ENCODE results near the gene CBLN2. TPM values are rescaled to one million over a fixed set of nuclear protein-coding genes. Genes with fewer than 3 reads are reported as not detected.

The CBLN2 gene
- total and polyA plus RNA-seq, 2 donors: 0.24 to 0.25 TPM

DNA sequence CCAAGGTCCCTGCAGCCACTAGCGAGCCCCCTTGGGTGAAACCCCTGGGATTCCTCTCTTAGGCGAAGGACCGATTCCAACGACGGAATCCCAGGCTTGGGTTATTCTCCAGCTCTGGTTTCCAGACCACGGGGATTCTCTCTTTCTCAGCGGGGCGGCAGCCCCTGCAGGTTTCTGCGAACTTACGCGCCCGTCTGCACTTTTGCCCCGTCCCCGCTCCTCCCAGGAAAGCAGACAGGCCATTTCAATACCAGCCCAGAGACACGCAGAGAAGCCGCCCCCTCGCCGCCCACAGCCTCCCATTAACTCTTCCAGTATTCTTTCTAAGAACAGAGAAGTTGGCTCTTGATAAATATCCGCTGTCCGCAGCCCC, 1.2 kb downstream of the CBLN2 start:
- no peak for DNase-seq (ENCODE audit: low read depth in 6 of 9, low spot score in 9 of 9)
- peaks cover 40 to 58% of the 10 kb centered on the region in 2 donors for H3K27me3 ChIP-seq (ENCODE audit: control insufficient read depth in 2 of 2, insufficient read depth in 1 of 2, low read length in 1 of 2)

DNA sequence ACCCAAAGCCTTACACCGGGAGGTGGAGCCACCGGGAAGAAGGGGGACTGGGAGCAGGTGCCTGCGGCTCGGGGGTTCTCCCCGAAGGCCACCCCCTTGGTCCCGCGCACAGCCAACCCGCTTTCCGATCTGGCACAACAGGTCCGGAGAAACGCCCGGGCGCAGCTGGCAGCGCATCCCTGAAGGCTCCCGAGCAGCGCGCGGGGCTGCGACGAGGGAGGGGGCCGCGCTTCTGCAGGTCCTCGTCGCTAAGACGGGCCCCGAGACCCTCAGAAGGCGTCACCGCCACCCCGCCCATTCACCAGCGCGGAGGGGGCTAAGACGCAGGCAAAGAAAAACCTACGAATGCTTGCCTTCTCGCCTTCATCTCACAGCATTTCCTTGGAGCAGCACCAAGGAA, 1.8 kb downstream of the CBLN2 start:
- Histone ChIP-seq H3K9me3 (ENCODE audit: control insufficient read depth in 2 of 2, insufficient read depth in 1 of 2, low read length in 1 of 2) (no peaks in the 10 kb centered on the region), H3K4me1 (ENCODE audit: control insufficient read depth in 2 of 2, insufficient read depth in 2 of 2, low read length in 2 of 2) (no peaks in the 10 kb centered on the region), H3K36me3 (ENCODE audit: control insufficient read depth in 2 of 2, insufficient read depth in 2 of 2, low read length in 1 of 2) (no peaks in the 10 kb centered on the region), H3K27ac (ENCODE audit: low read depth in 1 of 2, low read length in 1 of 2) (no peak overlapping the region), H3K4me3 (ENCODE audit: low read length in 2 of 2) (no peak overlapping the region), H3K27me3 (ENCODE audit: control insufficient read depth in 2 of 2, insufficient read depth in 1 of 2, low read length in 1 of 2) (peaks cover 40 to 58% of the 10 kb centered on the region in 2 donors)
- 2% methylated on average over 34 of the region's 34 CpGs for WGBS
- DNase-seq (ENCODE audit: low read depth in 6 of 9, low spot score in 9 of 9): no peak

More for the DNA sequence above, 1.2 kb downstream of the CBLN2 start:
- Histone ChIP-seq H3K36me3 (ENCODE audit: control insufficient read depth in 2 of 2, insufficient read depth in 2 of 2, low read length in 1 of 2) (no peaks in the 10 kb centered on the region), H3K4me3 (ENCODE audit: low read length in 2 of 2) (no peak overlapping the region), H3K27ac (ENCODE audit: low read depth in 1 of 2, low read length in 1 of 2) (no peak overlapping the region), H3K9me3 (ENCODE audit: control insufficient read depth in 2 of 2, insufficient read depth in 1 of 2, low read length in 1 of 2) (no peaks in the 10 kb centered on the region), H3K4me1 (ENCODE audit: control insufficient read depth in 2 of 2, insufficient read depth in 2 of 2, low read length in 2 of 2) (no peaks in the 10 kb centered on the region)
- WGBS: 3% methylated on average over 20 of the region's 20 CpGs

DNA sequence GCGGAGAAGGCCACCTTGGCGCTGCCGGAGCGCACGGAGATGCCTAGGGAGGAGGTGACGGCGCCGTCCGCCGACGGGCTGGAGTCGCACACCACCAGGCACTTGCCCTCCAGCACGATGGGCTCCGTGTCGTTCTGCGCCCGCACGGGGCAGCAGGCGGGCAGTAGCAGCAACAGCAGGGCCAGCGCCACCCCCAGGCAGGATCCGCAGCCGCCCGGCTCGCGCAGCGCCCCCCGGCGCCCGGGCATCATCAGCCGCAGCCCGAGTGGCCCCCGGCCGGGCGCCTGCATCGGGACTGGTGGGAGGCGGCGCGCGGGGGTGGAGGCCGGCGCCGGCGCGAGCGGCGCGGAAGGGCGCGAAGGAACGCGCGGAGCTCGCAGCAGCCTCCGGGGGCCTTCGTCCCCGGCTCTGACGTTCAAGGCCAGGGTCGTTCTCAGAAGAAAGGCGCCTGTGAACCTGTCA, 2.2 kb downstream of the CBLN2 start:
- DNase-seq (ENCODE audit: low read depth in 6 of 9, low spot score in 9 of 9): no peak
- 3% methylated on average over 59 of the region's 59 CpGs for WGBS
- H3K4me1 ChIP-seq (ENCODE audit: control insufficient read depth in 2 of 2, insufficient read depth in 2 of 2, low read length in 2 of 2): no peaks in the 10 kb centered on the region
- no peaks in the 10 kb centered on the region for H3K36me3 ChIP-seq (ENCODE audit: control insufficient read depth in 2 of 2, insufficient read depth in 2 of 2, low read length in 1 of 2)
- no peak overlapping the region for H3K4me3 ChIP-seq (ENCODE audit: low read length in 2 of 2)
- no peak overlapping the region for H3K27ac ChIP-seq (ENCODE audit: low read depth in 1 of 2, low read length in 1 of 2)
- H3K27me3 ChIP-seq (ENCODE audit: control insufficient read depth in 2 of 2, insufficient read depth in 1 of 2, low read length in 1 of 2): peaks cover 40 to 58% of the 10 kb centered on the region in 2 donors
- no peaks in the 10 kb centered on the region for H3K9me3 ChIP-seq (ENCODE audit: control insufficient read depth in 2 of 2, insufficient read depth in 1 of 2, low read length in 1 of 2)

DNA sequence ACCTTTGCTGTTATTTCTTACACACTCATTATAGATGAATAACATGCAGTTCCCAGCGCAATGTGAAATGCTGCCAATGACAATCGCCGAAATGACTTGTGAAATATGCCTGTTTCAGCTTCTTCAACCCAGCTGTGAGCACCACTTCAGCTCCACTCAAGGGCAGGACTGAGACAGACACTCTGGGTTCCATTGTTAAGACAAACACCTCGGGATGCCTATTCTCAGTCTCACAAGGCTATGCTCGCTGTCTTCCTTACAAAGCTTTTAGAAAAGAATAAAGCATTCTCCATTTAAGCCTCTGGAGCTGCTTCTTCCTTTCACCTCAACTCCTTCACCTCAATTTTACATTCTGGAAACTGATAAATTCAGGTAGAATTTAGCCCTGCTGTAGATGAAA, 4.2 kb downstream of the CBLN2 start:
- Histone ChIP-seq H3K4me3 (ENCODE audit: low read length in 2 of 2) (no peak overlapping the region), H3K27me3 (ENCODE audit: control insufficient read depth in 2 of 2, insufficient read depth in 1 of 2, low read length in 1 of 2) (peaks cover 38 to 53% of the 10 kb centered on the region in 2 donors), H3K27ac (ENCODE audit: low read depth in 1 of 2, low read length in 1 of 2) (no peak overlapping the region), H3K9me3 (ENCODE audit: control insufficient read depth in 2 of 2, insufficient read depth in 1 of 2, low read length in 1 of 2) (no peaks in the 10 kb centered on the region), H3K36me3 (ENCODE audit: control insufficient read depth in 2 of 2, insufficient read depth in 2 of 2, low read length in 1 of 2) (no peaks in the 10 kb centered on the region), H3K4me1 (ENCODE audit: control insufficient read depth in 2 of 2, insufficient read depth in 2 of 2, low read length in 2 of 2) (no peaks in the 10 kb centered on the region)
- no peak for DNase-seq (ENCODE audit: low read depth in 6 of 9, low spot score in 9 of 9)
- WGBS: 70% methylated on average over 5 of the region's 5 CpGs

DNA sequence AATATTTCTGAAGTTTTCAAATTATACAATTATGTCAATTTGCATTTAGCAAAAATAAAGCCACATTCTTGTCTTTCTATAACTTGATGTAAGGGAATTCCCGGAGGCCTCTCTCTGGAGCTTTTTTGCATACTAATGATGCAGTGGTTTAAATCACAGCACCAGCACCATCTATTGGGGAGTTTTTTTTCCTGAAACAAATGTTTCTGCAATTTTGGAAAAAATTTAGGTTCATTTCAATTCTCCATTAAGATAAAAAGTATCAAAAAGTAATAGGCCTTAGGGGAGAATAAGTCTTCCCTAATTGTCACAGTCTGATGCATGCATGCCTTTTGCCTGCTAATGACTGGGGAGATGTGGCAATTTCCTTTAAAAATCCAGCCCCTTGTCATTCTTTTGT, 13.5 kb downstream of the CBLN2 start:
- no peaks in the 10 kb centered on the region for H3K36me3 ChIP-seq (ENCODE audit: control insufficient read depth in 2 of 2, insufficient read depth in 2 of 2, low read length in 1 of 2)
- 85% methylated on average over 1 of the region's 1 CpG for WGBS
- H3K4me1 ChIP-seq (ENCODE audit: control insufficient read depth in 2 of 2, insufficient read depth in 2 of 2, low read length in 2 of 2): no peaks in the 10 kb centered on the region
- H3K27me3 ChIP-seq (ENCODE audit: control insufficient read depth in 2 of 2, insufficient read depth in 1 of 2, low read length in 1 of 2): no peaks in the 10 kb centered on the region
- DNase-seq (ENCODE audit: low read depth in 6 of 9, low spot score in 9 of 9): no peak
- no peak overlapping the region for H3K4me3 ChIP-seq (ENCODE audit: low read length in 2 of 2)
- no peaks in the 10 kb centered on the region for H3K9me3 ChIP-seq (ENCODE audit: control insufficient read depth in 2 of 2, insufficient read depth in 1 of 2, low read length in 1 of 2)
- H3K27ac ChIP-seq (ENCODE audit: low read depth in 1 of 2, low read length in 1 of 2): no peak overlapping the region

DNA sequence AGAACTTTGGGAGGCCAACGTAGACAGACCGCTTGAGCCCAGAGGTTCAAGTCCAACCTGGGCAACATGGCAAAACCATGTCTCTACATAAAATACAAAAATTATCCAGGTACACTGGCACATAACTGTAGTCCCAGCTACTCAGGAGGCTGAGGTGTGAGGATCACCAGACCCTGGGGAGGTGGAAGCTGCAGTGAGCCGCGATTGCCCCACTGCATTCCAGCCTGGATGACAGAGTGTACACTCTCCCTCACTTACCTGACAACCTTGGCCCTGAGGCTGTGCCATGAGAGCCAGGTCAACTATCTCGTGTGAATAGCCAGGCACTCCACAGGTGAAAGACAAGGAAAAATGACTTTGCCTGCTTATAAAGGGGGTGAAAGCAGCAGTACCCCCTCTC, 39.3 kb downstream of the CBLN2 start:
- Histone ChIP-seq H3K36me3 (ENCODE audit: control insufficient read depth in 2 of 2, insufficient read depth in 2 of 2, low read length in 1 of 2) (no peaks in the 10 kb centered on the region), H3K9me3 (ENCODE audit: control insufficient read depth in 2 of 2, insufficient read depth in 1 of 2, low read length in 1 of 2) (no peaks in the 10 kb centered on the region), H3K4me3 (ENCODE audit: low read length in 2 of 2) (no peak overlapping the region), H3K27me3 (ENCODE audit: control insufficient read depth in 2 of 2, insufficient read depth in 1 of 2, low read length in 1 of 2) (no peaks in the 10 kb centered on the region), H3K4me1 (ENCODE audit: control insufficient read depth in 2 of 2, insufficient read depth in 2 of 2, low read length in 2 of 2) (no peaks in the 10 kb centered on the region), H3K27ac (ENCODE audit: low read depth in 1 of 2, low read length in 1 of 2) (no peak overlapping the region)
- no peak for DNase-seq (ENCODE audit: low read depth in 6 of 9, low spot score in 9 of 9)
- 93% methylated on average over 5 of the region's 5 CpGs for WGBS

DNA sequence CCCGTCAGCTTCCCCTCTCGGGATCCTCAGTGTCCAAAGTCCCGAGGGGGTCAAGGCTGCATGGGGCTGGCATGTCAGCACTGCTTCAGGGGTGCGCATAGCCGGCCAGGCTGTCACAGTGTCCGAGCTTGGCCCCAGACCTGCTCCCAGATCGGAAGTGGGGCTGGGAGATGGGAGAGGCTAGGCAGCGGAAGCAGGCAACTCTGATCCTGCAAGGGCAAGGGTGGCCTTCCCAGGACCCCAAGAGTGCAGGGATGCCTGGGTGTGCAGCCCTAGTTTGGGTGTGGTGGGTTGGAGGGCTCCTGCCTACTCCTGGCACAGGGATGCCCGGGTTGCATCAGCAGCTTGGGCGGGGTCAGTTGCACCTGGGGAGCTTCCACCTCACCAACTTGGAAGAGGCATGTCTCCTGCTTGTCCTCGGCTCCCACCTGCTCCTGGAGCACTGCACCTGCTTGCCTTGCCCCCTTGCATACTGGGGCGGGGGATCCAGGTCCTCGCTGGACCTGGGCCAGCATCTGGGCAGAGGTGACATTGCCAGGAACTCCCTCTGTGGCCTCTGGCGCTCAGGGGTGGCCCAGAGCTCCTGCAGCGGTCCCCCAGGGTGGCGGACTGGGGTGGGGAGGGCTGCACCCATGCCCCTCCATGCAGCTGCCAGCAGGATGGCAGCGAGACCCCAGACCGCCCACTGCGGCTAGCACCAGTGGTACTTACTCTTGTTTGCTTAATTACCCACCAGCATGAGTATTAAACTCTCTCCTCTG, 41.3 kb downstream of the CBLN2 start:
- Histone ChIP-seq H3K27ac (ENCODE audit: low read depth in 1 of 2, low read length in 1 of 2) (no peak overlapping the region), H3K9me3 (ENCODE audit: control insufficient read depth in 2 of 2, insufficient read depth in 1 of 2, low read length in 1 of 2) (no peaks in the 10 kb centered on the region), H3K4me3 (ENCODE audit: low read length in 2 of 2) (no peak overlapping the region), H3K4me1 (ENCODE audit: control insufficient read depth in 2 of 2, insufficient read depth in 2 of 2, low read length in 2 of 2) (no peaks in the 10 kb centered on the region), H3K27me3 (ENCODE audit: control insufficient read depth in 2 of 2, insufficient read depth in 1 of 2, low read length in 1 of 2) (no peaks in the 10 kb centered on the region), H3K36me3 (ENCODE audit: control insufficient read depth in 2 of 2, insufficient read depth in 2 of 2, low read length in 1 of 2) (no peaks in the 10 kb centered on the region)
- 91% methylated on average over 19 of the region's 19 CpGs for WGBS
- DNase-seq (ENCODE audit: low read depth in 6 of 9, low spot score in 9 of 9): no peak

DNA sequence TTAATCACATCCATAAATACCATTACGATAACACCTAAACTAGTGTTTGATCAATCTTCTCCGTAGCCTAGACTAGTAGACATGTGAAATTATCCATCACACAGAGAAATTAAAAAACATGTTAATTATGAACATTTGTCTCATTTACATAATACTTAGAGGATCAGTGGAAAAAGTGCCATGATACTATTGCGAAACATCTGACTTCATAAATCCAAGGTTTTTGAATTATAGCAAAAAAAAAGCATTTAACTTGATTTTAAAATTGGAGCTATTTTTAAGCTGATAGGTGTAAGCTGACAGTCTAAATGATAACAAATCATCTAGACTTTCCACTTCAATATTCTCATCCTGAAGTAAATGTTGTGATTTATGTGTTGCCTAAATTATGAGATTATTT, 51.6 kb downstream of the CBLN2 start:
- Histone ChIP-seq H3K9me3 (ENCODE audit: control insufficient read depth in 2 of 2, insufficient read depth in 1 of 2, low read length in 1 of 2) (no peaks in the 10 kb centered on the region), H3K27me3 (ENCODE audit: control insufficient read depth in 2 of 2, insufficient read depth in 1 of 2, low read length in 1 of 2) (no peaks in the 10 kb centered on the region), H3K27ac (ENCODE audit: low read depth in 1 of 2, low read length in 1 of 2) (no peak overlapping the region), H3K4me1 (ENCODE audit: control insufficient read depth in 2 of 2, insufficient read depth in 2 of 2, low read length in 2 of 2) (no peaks in the 10 kb centered on the region), H3K36me3 (ENCODE audit: control insufficient read depth in 2 of 2, insufficient read depth in 2 of 2, low read length in 1 of 2) (no peaks in the 10 kb centered on the region), H3K4me3 (ENCODE audit: low read length in 2 of 2) (no peak overlapping the region)
- no peak for DNase-seq (ENCODE audit: low read depth in 6 of 9, low spot score in 9 of 9)
- 95% methylated on average over 3 of the region's 3 CpGs for WGBS
